NCI-H1930 (cell line): Measurements from ENCODE around the gene FKBP2.

Experiments
- DNase-seq, 2 experiments: peaks; one replicate each; lab custom pipeline; 2025; lab: John Stamatoyannopoulos, UW

Gene FKBP2

GRCh38 chr11:64249563-64250414 is 8.9 kb downstream of the FKBP2 start:
- no peak for DNase-seq

- DNase-seq = no peak
These were observed 9.6 kb downstream of the FKBP2 start for GRCh38 chr11:64250415-64251015.

- DNase-seq = peak; percentile 38 to 58
These were observed 10.3 kb downstream of the FKBP2 start, which contains the start of gene PLCB3 for GRCh38 chr11:64251016-64251752. Gene PLCB3, plus strand, starts transcription at chr11:64251530. Its CDS starts 120 bp downstream, at chr11:64251650.

GRCh38 chr11:64251753-64252002 is 10.8 kb downstream of the FKBP2 start:
- DNase-seq = no peak

GRCh38 chr11:64252003-64252872 is 11.3 kb downstream of the FKBP2 start:
- DNase-seq = no peak

- no peak for DNase-seq
These were observed 12.1 kb downstream of the FKBP2 start for GRCh38 chr11:64253043-64253442.

GRCh38 chr11:64253481-64253880 is 12.6 kb downstream of the FKBP2 start:
- no peak for DNase-seq

GRCh38 chr11:64254326-64254725 is 13.4 kb downstream of the FKBP2 start:
- no peak for DNase-seq

- DNase-seq = no peak
These were observed 14.5 kb downstream of the FKBP2 start for GRCh38 chr11:64255135-64256128.

- DNase-seq = no peak
These were observed 15.4 kb downstream of the FKBP2 start for GRCh38 chr11:64256300-64256699.

GRCh38 chr11:64258356-64258755 is 17.5 kb downstream of the FKBP2 start:
- DNase-seq = no peak

GRCh38 chr11:64258946-64259532 is 18.1 kb downstream of the FKBP2 start:
- DNase-seq = no peak

- DNase-seq = no peak
These were observed 18.7 kb downstream of the FKBP2 start for GRCh38 chr11:64259533-64260067.

GRCh38 chr11:64260147-64260708 is 19.3 kb downstream of the FKBP2 start:
- DNase-seq = no peak

GRCh38 chr11:64261556-64262080 is 20.7 kb downstream of the FKBP2 start:
- no peak for DNase-seq

GRCh38 chr11:64262271-64263002 is 21.5 kb downstream of the FKBP2 start:
- DNase-seq = no peak

GRCh38 chr11:64263021-64263946 is 22.4 kb downstream of the FKBP2 start:
- DNase-seq = no peak

- DNase-seq = no peak
These were observed 23.0 kb downstream of the FKBP2 start for GRCh38 chr11:64263947-64264317.
